Measurements from ENCODE around the gene CDK11B.
"Not testable (repeated sequence)": the region's sequence is repeated elsewhere in the genome, so short reads cannot be mapped to it uniquely, and the experiment has no call there.

Gene CDK11B

DNA sequence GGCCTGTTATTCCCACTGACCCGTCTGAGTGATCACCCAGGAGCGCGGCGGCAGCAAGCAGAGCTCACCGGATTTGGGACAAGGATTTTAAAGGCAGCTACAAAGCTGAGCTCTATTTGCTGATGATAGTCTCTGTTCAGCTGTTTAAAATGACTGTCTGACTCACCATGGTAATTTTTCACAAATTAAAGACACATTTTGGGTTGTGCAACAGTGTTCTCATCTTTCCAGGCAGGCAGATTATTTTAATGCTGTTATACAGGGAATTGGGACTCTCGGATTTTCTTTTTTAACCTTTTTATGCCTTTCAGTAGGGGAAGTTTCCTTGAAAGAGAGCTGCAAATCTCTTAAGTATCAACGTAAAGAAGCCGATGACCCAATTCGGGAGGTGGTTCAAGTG, 3.6 kb upstream of the CDK11B start:
- DNase-seq (ENCODE audit: low spot score) = not testable (repeated sequence)

DNA sequence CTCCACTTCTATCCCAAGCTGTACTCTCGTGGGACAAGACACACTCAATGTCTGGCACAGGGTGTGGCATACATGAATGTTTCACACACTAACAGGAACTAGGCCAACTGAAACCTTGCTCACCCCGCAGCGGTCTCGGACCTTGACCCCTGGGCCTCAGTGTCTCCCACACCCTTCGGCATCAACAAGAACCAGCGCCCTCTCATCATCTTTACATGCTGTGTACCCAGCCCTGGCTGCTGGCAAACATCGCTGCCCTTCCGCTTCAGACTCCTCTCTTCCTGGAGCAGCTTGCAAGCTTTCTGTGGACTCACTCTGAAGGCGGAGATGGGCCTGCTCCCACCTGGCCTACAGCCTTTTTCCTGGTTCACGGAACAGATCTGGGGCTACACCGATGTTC, 10.5 kb downstream of the CDK11B start:
- DNase-seq (ENCODE audit: low spot score) = not testable (repeated sequence)

DNA sequence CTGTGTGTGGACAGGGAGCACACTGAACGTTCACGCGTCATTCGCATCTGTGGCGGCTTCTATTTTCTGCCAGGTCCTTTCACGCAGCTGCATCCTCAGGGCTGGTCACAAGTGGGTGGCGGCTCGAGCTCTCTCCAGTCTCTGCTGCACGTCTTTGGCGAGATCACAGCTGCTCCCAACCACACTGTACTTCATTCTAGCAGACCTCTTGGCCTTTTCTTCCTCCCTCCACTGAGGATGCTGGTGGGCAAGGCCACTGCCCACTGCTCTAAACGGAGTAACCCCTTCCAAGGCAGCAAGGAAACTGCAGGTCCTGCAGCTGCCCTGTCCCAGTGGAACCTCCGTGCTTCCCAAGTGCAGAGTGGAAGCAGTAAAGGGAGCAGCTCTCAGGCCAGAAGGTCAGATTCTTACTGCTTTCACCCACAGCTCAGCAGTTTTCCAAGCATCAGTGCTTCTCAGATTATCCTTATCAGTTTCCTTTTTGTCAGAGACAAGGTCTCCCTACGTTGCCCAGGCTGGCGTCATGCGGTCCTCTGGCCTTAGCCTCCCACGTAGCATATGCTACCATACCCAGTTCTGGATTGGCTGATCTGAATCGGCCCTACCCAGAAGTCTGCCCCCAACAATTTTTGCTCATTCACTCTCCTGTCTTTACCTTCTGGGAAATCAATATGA, 11.1 kb downstream of the CDK11B start:
- not testable (repeated sequence) for DNase-seq (ENCODE audit: low spot score)

DNA sequence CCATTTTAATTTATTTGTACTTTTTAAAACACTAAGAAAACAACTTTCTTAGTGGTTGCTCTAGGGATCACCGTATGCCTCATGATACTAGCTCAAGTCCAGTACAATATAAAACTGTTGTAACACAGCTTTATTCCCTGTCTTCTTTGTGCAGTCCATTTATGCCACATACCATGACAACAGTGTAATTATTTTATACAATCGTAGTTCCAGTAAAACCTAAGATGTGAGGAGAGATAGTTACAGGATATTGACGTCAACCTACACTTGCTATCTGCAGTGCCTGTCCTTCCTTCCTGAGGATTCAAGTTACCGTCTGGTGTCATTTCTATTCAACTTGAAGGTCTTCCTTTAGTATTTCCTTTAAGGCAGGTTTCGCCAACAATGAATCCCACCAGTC, 12.5 kb downstream of the CDK11B start:
- DNase-seq (ENCODE audit: low spot score) = not testable (repeated sequence)

DNA sequence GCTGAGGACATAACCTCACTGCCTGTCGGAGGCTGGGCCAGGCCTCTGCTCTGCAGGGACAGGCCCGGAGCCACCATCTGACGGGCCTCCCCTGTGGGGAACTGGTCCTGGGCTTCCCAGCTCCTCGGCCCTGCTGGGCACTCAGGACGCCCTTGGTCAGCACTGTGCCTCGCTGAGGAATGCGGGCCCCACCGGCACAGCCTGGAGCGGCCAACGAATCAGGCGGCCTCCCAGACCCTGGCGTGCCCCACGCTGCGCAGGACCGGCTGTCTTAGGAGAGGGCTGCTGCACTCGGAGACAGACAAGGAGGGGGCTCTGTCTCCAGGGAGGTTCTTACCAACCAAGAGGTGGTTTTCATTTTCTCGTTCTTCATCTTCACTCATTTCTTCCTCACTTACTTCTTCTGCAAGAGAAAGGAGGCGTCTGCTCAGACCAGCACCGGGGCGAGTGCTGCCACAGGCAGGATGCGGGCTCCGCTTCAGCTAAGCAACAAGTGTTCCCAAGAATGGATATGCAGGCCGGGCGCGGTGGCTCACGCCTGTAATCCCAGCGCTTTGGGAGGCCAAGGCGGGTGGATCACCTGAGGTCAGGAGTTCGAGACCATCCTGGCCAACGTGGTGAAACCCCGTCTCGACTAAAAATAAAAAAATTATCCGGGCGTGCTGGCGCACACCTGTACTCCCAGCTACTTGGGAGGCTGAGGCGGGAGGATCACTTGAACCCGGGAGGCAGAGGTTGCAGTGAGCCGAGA, 17.9 kb downstream of the CDK11B start:
- not testable (repeated sequence) for DNase-seq (ENCODE audit: low spot score)

DNA sequence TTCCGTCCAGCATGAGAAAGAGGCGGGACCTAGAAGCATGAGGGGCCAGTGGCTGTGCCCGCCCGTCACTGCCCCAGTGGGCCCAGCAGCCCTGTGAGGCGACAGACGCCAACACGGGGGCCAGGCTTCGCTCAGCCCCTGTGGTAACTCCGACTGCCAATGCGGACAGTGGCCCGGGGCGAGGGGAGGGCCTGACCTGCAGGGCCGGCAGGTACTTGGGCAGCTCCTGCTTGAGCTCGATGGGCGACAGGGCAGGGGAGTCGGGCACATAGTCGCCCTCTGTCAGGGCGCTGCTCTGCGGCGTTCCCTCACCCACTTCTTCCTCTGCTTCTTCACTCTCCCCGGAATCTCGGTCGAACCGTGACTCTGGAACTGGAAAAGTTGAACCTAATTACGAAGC, 18.7 kb downstream of the CDK11B start:
- DNase-seq (ENCODE audit: low spot score) = not testable (repeated sequence)

DNA sequence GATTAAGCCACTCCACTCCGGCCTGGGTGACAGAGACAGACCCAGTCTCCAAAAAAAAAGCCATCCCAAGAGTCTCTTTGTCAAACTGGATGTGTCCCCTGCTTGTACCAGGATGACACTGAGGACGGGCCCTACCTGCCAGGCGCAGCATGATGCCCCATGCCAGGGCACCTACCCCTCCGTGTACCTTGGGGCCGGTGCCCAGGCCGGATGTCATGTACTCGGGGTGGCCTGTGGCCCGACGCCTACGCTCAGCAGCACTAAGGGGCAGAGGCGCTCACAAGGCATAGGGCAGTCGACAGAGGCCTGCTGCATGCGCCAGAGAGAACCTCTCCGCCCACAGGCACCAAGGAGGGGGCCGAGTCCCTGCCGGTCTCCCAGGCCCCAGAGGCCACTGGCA, 19.4 kb downstream of the CDK11B start:
- not testable (repeated sequence) for DNase-seq (ENCODE audit: low spot score)

DNA sequence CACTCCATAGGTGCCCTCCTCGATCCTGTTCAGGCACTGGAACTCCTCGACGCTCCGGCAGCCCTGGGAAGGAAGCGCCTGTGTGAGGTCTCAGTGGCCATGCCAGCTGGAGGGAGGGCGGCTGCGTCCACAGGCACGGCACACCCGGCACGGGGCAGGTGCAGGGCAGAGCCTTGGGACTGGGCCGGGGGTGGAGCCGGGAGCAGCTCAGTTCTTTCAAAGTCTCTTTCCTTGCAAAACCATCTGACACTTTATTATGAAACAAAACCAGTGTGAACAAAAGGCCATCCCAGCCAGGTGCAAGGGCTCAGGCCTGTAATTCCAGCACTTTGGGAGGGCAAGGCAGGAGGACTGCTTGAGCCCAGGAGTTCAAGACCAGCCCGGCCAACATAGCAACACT, 20.3 kb downstream of the CDK11B start:
- DNase-seq (ENCODE audit: low spot score) = not testable (repeated sequence)

DNA sequence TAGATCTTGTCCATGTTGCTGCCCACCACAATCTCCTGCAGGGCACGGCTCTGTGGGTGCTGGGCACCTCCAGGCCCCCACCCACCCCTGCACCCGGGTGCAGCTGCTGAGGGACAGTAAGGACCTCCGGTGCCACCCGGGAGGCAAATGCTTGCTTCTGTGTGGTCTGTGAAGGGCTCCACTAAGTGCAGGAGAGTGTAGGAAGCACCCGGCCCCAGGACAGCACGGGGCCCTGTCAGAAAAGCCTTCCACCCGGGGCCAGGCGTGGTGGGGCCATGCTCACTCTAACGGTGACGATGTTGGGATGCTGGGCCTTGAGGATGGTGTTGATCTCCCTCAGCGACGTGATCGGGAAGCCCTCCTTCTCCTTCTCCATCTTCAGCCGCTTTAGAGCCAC, 21.3 kb downstream of the CDK11B start:
- DNase-seq (ENCODE audit: low spot score) = not testable (repeated sequence)

DNA sequence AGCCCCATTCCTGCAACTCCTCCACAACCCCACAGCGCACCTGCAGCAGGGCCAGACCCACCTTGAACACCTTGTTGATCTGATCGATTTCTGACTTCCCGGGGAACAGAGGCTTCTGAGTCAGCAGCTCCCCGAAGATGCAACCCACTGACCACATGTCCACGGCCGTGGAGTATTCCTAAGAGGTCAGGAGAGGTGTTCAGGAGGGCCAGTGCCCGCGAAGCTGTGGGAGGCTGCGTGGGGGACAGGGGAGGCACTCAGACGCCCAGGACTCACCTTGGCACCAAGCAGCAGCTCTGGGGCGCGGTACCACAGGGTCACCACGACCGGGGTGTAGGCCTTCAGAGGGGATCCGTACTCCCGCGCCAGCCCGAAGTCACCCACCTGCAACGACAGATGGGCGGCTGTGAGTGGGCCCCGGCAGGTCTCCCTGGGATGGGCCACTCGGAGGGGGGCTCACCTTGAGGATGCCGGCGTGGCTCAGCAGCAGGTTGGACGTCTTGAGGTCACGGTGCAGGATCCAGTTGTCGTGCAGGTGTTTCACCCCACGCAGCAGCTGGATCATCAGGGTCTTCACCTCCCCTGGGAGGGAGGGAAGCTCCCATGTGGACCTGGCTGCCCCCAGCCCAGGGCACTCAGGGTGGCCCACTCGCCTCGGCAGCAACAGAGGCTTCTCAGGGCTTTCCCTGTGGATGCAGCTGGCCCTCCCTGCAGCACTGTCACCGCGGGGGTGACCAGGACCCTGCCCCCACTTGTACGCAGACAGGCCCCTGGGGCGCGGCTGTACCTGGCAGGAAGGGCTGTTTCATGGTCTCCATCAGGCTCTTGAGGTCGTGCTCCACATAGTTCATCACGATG, 22.0 kb downstream of the CDK11B start:
- DNase-seq (ENCODE audit: low spot score) = not testable (repeated sequence)

DNA sequence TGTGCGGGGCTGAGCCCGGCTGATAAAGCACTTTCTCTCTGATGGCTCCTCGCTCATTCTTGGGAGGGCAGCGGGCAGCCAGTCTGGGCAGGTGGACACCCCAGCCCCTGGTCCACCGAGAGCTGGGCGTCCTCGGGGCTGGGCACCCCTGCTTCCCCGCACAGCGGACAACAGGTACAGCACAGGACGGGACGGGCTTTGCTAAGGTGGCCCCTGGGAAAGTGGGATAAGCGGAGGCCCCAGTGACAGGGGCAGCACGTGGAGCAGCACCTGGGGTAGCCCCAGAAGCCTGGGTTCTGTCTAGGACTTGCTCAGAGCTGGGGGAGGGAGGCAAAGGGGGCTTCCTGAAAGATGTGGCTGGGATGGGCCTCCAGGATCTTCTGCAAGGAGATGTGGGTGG, 24.2 kb downstream of the CDK11B start:
- DNase-seq (ENCODE audit: low spot score) = not testable (repeated sequence)

DNA sequence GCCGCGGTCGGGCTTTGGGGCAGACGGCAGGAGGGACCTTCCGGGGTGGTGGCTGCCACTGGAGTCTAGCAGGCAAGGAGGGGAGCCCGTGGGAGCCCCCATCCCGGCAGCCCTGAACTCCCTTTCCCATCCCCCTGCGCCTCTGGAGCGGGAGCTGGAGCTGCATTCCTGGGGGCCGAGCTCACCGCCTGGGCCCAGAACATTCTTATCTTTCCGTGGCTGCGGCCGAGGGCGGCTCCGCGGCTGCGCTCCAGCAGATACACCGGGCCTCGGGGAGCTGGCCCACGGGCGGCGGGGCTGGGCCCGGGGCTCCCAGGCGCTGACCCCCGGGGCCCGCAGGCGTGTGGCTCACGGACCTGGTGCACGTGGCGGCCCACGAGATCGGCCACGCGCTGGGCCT, 25.4 kb downstream of the CDK11B start:
- not testable (repeated sequence) for DNase-seq (ENCODE audit: low spot score)

DNA sequence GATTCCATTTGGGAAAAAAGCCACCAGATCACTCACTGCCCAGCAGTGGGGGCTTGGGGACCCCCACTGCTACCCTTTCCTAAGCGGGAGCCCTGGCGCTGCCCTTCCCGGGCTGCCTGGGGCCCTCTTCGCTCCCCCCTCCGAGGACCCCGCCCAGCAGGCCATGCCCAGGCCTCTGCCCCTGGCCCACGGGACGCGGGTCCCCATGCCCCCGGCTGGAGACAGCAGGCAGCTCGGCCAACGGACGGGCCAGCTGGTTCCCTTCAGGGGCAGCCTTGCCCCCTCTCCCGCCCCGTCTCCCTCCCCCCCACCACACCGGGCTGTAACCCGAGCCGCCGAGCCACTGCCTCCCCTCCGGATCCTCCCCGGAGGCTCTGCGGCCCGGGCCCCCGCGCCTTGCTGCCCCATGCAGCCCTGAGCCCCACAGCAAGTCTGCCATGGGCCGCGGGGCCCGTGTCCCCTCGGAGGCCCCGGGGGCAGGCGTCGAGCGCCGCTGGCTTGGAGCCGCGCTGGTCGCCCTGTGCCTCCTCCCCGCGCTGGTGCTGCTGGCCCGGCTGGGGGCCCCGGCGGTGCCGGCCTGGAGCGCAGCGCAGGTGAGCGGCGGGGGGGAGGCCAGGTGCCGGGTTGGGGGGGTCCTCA, 26.9 kb downstream of the CDK11B start, which contains the start of gene MMP23B:
Gene MMP23B, plus strand, starts transcription at position 392 of the 639 bp plus-strand sequence. Its CDS starts 46 bp downstream, at position 438.
- no peak for DNase-seq (ENCODE audit: low spot score)

DNA sequence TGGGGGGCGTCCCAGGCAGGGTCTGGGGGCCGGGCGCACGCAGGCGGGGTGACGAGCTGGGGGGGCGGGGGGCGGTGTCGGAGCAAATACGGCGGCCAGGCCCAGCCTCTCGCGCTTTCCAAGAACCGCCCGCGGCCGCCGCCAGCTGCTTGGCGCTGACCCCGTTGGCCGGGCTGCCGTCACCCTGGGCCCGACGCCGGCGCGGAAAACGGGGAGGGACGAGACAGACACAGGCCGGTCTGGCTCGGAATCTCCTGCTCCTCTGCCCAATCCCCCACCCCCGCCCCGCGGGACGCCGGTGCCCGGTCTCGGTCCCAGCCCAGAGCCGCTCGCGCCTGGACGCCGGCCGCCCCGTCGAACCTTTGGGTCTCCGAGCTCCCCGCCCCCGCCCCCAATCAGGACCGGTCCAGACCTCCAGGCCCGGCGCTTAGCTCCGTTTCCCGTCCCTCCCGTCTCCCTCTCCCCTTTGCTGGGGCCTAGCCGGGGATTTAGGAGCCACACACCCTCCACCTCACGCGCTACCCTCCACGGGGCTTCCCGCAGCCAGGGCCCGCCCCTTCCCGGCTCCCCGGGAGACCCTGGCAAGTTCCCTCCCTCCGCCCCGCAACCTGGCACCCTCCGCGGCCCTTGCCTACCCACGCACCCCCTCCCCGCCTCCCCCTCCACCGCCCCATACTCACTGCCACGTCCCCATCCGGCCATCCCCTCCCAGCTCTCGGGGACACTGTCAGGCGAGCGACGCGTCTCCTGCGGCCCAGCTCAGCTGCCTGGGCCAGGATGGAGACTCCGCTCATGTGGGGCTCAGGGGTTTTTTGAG, 27.6 kb downstream of the CDK11B start:
- DNase-seq (ENCODE audit: low spot score) = no peak

DNA sequence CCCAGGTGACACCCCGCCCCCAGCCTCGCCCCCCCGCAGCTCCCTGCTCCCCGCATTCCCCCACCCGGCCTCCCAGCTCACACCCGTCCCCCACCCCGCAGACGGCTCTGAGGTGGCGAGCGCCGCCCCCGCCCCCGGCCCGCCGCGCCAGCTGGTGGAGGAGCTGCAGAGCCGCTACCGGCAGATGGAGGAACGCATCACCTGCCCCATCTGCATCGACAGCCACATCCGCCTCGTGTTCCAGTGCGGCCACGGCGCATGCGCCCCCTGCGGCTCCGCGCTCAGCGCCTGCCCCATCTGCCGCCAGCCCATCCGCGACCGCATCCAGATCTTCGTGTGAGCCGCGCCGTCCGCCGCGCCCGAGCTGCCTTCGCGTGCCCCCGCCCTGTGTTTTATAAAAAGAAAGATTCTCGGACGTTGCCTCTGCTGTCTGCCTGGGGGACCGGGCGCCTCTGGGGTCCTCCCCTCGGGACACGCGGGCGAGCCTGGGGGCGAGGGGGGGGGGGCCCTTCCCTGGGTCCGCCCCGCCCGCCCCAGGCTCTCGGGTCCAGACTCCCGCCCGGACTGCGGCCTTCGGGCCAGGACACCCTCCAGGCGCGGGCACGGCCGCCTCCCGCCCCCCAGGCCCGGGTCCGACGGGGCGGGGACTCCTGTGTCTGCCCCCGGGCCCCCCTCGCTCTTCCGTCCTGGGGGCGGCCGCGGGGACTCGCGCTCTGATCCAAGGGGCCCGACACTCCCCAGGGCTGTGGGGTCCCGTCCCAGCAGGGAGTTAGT, 28.4 kb downstream of the CDK11B start:
- DNase-seq (ENCODE audit: low spot score) = no peak

DNA sequence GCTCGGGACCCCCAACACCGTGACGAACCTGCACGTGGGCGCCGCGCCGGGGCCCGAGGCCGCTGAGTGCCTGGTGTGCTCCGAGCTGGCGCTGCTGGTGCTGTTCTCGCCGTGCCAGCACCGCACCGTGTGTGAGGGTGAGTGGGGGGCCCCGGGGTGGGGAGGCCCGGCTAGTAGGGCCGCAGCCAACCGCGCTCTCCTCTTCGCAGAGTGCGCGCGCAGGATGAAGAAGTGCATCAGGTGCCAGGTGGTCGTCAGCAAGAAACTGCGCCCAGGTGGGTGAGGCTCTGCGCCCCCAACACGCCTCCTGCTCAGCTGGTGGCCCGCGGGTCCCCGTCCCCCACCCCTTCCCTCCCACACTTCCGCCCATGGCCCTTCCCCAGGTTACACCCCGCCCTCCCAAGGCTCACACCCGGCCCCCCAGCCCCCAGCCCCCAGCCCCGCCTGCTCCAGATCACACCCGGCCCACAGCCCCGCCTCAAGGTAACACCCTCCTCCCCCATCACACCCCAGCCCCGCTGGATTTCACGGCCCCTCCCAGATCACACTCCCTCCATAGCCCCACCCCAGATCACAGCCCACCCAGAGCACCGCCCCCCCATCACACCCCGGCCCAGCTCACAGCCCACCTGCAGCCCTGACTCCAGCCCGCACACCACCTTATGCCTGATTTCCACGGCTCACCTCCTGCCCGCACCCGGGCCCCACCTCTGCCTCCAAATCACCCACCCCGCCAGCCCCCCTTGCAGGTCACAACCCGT, 29.2 kb downstream of the CDK11B start:
- DNase-seq (ENCODE audit: low spot score) = no peak

DNA sequence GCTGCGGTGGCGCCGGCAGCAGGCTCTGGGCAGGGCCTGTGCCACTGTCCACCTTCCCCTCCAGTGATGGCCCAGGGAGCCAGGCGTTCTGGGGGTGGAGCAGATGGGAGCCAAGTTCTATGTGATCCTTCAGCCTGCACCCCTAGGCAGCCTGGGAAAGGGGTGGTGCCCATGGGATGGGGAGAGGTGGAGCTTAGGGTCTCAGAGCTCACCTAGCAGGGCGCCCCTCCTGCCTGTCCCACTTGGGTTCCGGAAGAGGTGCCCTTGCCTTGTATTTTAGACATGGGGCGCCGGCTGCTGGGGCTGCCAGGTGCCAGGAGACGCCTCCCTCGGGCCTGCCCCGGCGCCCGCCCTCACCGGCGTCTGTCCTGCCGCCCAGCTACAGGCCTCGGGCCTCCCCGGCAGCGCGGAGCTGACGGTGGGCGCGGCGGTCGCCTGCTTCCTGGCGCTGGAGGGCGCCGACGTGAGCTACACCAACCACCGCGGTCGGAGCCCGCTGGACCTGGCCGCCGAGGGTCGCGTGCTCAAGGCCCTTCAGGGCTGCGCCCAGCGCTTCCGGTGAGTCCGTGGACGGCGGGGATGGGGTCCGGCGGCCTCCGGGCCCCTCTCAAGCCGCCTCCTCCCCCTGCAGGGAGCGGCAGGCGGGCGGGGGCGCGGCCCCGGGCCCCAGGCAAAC, 29.9 kb downstream of the CDK11B start:
- DNase-seq (ENCODE audit: low spot score) = no peak

DNA sequence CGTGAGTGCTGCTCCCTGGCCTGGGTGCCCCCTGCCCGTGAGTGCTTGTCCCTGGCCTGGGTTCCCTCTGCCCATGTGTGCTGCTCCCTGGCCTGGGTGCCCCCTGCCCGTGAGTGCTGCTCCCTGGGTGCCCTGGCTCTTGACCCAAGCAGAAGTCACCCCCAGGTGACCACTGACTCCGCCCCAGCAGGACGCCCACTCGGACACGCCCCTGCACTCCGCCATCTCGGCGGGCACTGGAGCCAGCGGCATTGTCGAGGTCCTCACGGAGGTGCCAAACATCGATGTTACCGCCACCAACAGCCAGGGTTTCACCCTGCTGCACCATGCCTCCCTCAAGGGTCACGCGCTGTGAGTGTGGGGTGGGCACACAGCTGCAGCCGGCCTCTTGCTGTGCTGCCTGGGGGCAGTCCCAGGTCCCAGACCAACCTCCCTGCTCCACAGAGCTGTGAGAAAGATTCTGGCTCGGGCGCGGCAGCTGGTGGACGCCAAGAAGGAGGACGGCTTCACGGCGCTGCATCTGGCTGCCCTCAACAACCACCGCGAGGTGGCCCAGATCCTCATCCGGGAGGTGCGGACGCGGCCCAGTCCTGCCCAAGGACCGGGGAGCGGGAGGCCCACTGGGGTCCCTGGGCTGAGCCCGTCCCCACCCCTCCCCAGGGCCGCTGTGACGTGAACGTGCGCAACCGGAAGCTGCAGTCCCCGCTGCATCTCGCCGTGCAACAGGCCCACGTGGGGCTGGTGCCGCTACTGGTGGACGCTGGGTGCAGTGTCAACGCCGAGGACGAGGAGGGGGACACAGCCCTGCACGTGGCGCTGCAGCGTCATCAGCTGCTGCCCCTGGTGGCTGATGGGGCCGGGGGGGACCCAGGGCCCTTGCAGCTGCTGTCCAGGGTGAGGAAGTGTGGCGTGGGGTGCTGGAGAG, 30.7 kb downstream of the CDK11B start:
- no peak for DNase-seq (ENCODE audit: low spot score)
